ENCODE measurements around the gene PSME3IP1. TPM values are rescaled to one million over a fixed set of nuclear protein-coding genes. Genes with fewer than 3 reads are reported as not detected.

PSME3IP1 gene
- total RNA-seq, 2 experiments from 2014 or later = 118 to 124 TPM

DNA sequence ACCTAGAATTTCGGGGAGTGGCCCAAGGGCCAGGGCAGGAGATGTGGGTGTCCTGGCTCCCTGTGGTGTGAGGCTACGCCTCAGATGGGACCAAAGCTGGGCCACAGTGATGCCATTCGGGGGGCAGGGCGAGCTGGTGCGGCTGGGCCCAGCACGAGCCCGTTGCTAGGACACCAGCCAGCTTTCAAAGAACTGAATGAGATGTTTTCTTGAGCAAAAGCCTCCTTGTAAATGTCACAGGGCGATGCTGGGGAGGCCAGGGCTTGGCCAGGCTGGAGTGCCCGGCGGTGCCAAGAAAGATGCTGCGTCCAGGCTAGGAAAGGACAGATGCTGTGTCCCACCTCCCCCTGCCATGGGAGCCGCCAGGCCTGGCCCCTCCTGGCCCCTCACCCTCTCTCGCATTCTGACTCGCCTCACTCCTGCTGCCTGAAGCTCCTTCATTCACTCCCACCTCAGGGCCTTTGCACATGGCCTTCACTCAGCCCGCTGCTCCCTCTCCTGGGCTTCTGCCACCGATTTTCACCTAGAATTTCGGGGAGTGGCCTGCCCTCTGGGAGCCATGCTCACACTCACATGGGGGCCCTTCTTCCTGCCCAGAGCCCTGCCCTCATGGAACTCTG, 54.4 kb downstream of the PSME3IP1 start:
- Mint-ChIP-seq H3K9me3 (ENCODE audit: low read depth) (no peaks in the 10 kb centered on the region), H3K27ac (peak overlapping the region; percentile 80), H3K36me3 (no peaks in the 10 kb centered on the region), H3K27me3 (no peaks in the 10 kb centered on the region), H3K4me3 (peak overlapping the region; percentile 74), H3K4me1 (peaks cover 88% of the 10 kb centered on the region)
- ATAC-seq (no peak), DNase-seq (no peak)
- CTCF ChIA-PET = interaction anchor here (1.3 kb wide), 1 partner anchor 47 kb away, joined by 3 read pairs; no protein-coding TSS in a partner anchor

DNA sequence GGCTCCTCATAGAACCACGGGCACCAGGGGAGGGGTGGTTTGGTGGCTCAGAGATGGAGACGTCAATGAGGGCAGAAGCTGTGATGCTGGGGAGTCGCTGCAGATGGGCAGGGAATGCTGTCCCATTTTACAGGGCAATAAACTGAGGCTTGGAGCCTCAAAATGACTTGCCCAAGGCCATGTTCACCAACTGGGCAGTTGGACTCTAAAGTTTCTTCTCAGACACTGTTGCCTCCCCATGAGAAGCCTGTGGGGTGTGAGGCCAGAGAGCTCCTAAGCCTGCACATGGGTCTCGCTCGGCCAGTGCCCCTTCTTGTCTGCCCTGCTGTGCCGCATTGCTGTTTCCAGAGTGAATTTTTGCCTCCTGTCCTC, 54.9 kb downstream of the PSME3IP1 start:
- Mint-ChIP-seq H3K4me3 (peak overlapping the region; percentile 74), H3K27ac (peak overlapping the region; percentile 80)

GRCh38 chr16:57128771-57129389, 57.0 kb downstream of the PSME3IP1 start:
- CTCF ChIA-PET = interaction anchor here (0.9 to 3.0 kb wide), 6 partner anchors 9 to 36 kb away, joined by 3 to 13 read pairs (median 6); partner anchors contain the start of gene CPNE2
- Mint-ChIP-seq H3K27me3 (no peaks in the 10 kb centered on the region), H3K36me3 (no peaks in the 10 kb centered on the region), H3K4me3 (peak overlapping the region; percentile 74), H3K27ac (peak overlapping the region; percentile 95), H3K9me3 (ENCODE audit: low read depth) (no peaks in the 10 kb centered on the region), H3K4me1 (peaks cover 82% of the 10 kb centered on the region)
- DNase-seq = peak; percentile 86
- ATAC-seq = peak; percentile 81

More for the DNA sequence above, 54.9 kb downstream of the PSME3IP1 start:
- peaks cover 89% of the 10 kb centered on the region for H3K4me1 Mint-ChIP-seq
- CTCF ChIA-PET = interaction anchor here (1.3 kb wide), 1 partner anchor 47 kb away, joined by 3 read pairs; no protein-coding TSS in a partner anchor
- DNase-seq = no peak
- no peaks in the 10 kb centered on the region for H3K27me3 Mint-ChIP-seq
- no peaks in the 10 kb centered on the region for H3K36me3 Mint-ChIP-seq
- H3K9me3 Mint-ChIP-seq (ENCODE audit: low read depth) = no peaks in the 10 kb centered on the region
- no peak for ATAC-seq

- Mint-ChIP-seq H3K4me1 (peaks cover 84% of the 10 kb centered on the region), H3K36me3 (no peaks in the 10 kb centered on the region), H3K27me3 (no peaks in the 10 kb centered on the region), H3K9me3 (ENCODE audit: low read depth) (no peaks in the 10 kb centered on the region), H3K4me3 (no peak overlapping the region), H3K27ac (peak overlapping the region; percentile 85)
- DNase-seq (no peak), ATAC-seq (no peak)
- CTCF ChIA-PET = interaction anchor here (2.2 to 3.0 kb wide), 3 partner anchors 26 to 43 kb away, joined by 8 to 14 read pairs (median 13); partner anchors contain the start of gene CPNE2
Measured at GRCh38 chr16:57127836-57128235, 58.0 kb downstream of the PSME3IP1 start.

GRCh38 chr16:57127037-57127763, 58.6 kb downstream of the PSME3IP1 start:
- CTCF ChIA-PET = interaction anchor here (1.3 to 3.0 kb wide), 6 partner anchors 7 to 43 kb away, joined by 3 to 14 read pairs (median 7); partner anchors contain the start of gene CPNE2
- H3K4me1 Mint-ChIP-seq = peaks cover 79% of the 10 kb centered on the region
- peak overlapping the region; percentile 85 for H3K27ac Mint-ChIP-seq
- H3K36me3 Mint-ChIP-seq = no peaks in the 10 kb centered on the region
- H3K4me3 Mint-ChIP-seq = no peak overlapping the region
- ATAC-seq = peak; percentile 25
- H3K9me3 Mint-ChIP-seq (ENCODE audit: low read depth) = no peaks in the 10 kb centered on the region
- DNase-seq = peak; percentile 70
- H3K27me3 Mint-ChIP-seq = no peaks in the 10 kb centered on the region

DNA sequence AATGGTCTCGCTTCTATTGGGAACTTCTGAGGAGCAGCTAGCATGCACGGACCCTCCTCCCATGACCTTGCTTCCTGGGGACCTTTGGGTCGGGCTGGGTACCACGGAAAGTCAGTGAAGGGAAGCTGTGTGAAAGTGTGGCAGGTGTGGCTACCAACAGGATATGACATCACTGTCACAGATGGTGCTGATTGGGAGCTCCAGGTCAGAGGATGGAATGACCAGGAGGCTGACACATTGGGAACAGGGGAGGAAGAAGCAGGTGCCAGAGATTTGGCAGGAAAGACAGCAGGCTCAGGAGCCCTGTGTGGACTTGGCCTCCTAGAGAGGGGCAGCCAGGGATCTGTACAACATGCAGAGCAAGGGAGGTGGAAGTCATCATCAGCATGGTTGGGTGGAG, 59.4 kb downstream of the PSME3IP1 start:
- Mint-ChIP-seq H3K9me3 (ENCODE audit: low read depth) (no peaks in the 10 kb centered on the region), H3K4me1 (peaks cover 71% of the 10 kb centered on the region), H3K4me3 (no peak overlapping the region), H3K36me3 (no peaks in the 10 kb centered on the region), H3K27me3 (no peaks in the 10 kb centered on the region), H3K27ac (peak overlapping the region; percentile 85)
- CTCF ChIA-PET = interaction anchor here (0.6 to 3.0 kb wide), 7 partner anchors 8 to 42 kb away, joined by 3 to 14 read pairs (median 6); partner anchors contain the start of gene CPNE2
- ATAC-seq (no peak), DNase-seq (peak; percentile 51)

GRCh38 chr16:57125969-57126368, 59.9 kb downstream of the PSME3IP1 start:
- H3K4me3 Mint-ChIP-seq = no peak overlapping the region
- peaks cover 66% of the 10 kb centered on the region for H3K4me1 Mint-ChIP-seq
- no peaks in the 10 kb centered on the region for H3K9me3 Mint-ChIP-seq (ENCODE audit: low read depth)
- CTCF ChIA-PET = interaction anchor here (0.8 to 3.0 kb wide), 5 partner anchors 9 to 42 kb away, joined by 4 to 14 read pairs (median 6); partner anchors contain the start of gene CPNE2
- H3K27me3 Mint-ChIP-seq = no peaks in the 10 kb centered on the region
- H3K36me3 Mint-ChIP-seq = no peaks in the 10 kb centered on the region
- DNase-seq (no peak), ATAC-seq (no peak)
- no peak overlapping the region for H3K27ac Mint-ChIP-seq

DNA sequence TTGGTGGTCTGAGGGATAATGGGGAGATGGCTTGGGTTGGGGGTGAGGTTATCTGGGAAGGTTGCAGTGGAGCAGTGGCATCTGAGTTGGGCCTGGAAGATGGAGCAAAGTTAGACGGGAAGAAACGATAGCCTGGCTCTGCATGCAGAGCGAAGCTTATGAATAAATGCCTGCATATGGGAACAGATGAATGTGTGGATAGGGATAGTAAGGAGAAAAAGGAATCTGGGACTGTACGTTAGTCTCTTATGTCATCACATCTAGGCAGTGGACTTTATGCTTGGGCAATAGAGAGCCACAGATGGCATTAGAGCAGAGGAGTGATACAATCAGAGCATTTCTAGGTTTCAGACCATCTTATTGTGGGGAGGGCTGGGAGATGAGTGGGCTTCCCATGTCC, 60.5 kb downstream of the PSME3IP1 start:
- Mint-ChIP-seq H3K36me3 (no peaks in the 10 kb centered on the region), H3K9me3 (ENCODE audit: low read depth) (no peaks in the 10 kb centered on the region), H3K4me3 (no peak overlapping the region), H3K4me1 (peaks cover 60% of the 10 kb centered on the region), H3K27ac (no peak overlapping the region), H3K27me3 (no peaks in the 10 kb centered on the region)
- ATAC-seq = no peak
- DNase-seq = no peak
- CTCF ChIA-PET = interaction anchor here (1.6 kb wide), 1 partner anchor 9 kb away, joined by 6 read pairs; no protein-coding TSS in a partner anchor

GRCh38 chr16:57123974-57124674, 61.7 kb downstream of the PSME3IP1 start:
- peaks cover 52% of the 10 kb centered on the region for H3K4me1 Mint-ChIP-seq
- H3K27ac Mint-ChIP-seq = no peak overlapping the region
- H3K4me3 Mint-ChIP-seq = no peak overlapping the region

DNA sequence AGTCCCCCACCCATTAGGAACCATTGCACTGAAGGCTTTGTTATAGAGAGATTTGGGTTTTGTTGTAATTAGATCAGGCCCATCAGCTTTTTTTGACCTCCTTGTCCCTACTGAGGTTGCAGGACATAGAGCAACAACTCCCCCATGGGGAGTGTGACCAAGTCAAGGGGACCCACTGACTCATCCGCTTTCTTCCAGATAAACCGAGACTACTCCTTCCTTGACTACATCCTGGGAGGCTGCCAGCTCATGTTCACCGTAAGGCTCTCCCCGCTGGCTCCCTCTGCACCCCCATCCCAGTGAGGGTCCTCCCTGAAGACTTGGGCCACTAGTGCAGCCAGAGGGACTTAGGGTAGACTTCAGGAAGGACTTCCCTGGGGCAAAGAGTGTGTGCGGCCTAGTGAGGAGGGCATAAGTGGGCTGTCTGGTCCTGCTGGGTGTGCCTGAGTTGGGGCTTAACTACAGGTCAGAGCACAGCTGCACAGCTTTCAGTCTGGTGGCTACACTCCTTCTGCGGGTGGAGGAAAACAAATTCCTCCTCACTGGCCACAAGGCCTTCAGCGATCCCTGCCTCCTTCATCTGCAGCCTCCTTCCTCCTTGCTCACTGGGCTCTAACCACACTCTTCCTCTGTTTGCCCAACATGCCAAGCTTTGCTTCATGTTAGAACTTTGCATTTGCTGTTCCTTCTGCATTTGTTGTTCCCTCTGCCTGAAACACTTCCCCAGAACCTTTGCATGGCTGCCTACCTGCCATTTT, 62.4 kb downstream of the PSME3IP1 start:
- no peak for ATAC-seq
- CTCF ChIA-PET = interaction anchor here (1.4 kb wide), 1 partner anchor 18 kb away, joined by 3 read pairs; no protein-coding TSS in a partner anchor
- Mint-ChIP-seq H3K4me3 (no peak overlapping the region), H3K36me3 (no peaks in the 10 kb centered on the region), H3K27me3 (no peaks in the 10 kb centered on the region), H3K9me3 (ENCODE audit: low read depth) (no peaks in the 10 kb centered on the region), H3K27ac (peak overlapping the region; percentile 12), H3K4me1 (peaks cover 45% of the 10 kb centered on the region)
- no peak for DNase-seq

More at GRCh38 chr16:57123974-57124674, 61.7 kb downstream of the PSME3IP1 start:
- Mint-ChIP-seq H3K36me3 (no peaks in the 10 kb centered on the region), H3K27me3 (no peaks in the 10 kb centered on the region), H3K9me3 (ENCODE audit: low read depth) (no peaks in the 10 kb centered on the region)
- CTCF ChIA-PET = interaction anchor here (0.7 to 1.4 kb wide), 2 partner anchors 17 to 32 kb away, joined by 3 read pairs; partner anchors contain the start of gene CPNE2
- no peak for DNase-seq
- no peak for ATAC-seq

GRCh38 chr16:57118461-57119084, 67.3 kb downstream of the PSME3IP1 start:
- no peak overlapping the region for H3K27ac Mint-ChIP-seq
- H3K36me3 Mint-ChIP-seq = no peaks in the 10 kb centered on the region
- H3K4me3 Mint-ChIP-seq = no peak overlapping the region
- CTCF ChIA-PET = interaction anchor here (1.1 to 1.9 kb wide), 2 partner anchors 26 to 34 kb away, joined by 3 to 5 read pairs; partner anchors contain the start of gene CPNE2
- no peaks in the 10 kb centered on the region for H3K9me3 Mint-ChIP-seq (ENCODE audit: low read depth)
- H3K4me1 Mint-ChIP-seq = peaks cover 5% of the 10 kb centered on the region
- no peaks in the 10 kb centered on the region for H3K27me3 Mint-ChIP-seq
- ATAC-seq (no peak), DNase-seq (no peak)
